Epithelial cell of proximal tubule (primary cell): ENCODE data around the gene PPP1R1B. TPM values are rescaled to one million over a fixed set of nuclear protein-coding genes. Genes with fewer than 3 reads are reported as not detected.
A peak's percentile ranks its signal among the peaks of the same experiment; 100 is the strongest.

Source experiments
- DNase-seq: peaks from one replicate; pipeline ENCODE4 v3.0.0-alpha.2; 2011; ENCODE audit warnings: low read depth
- H3K4me3 ChIP-seq: 2 replicates; pipeline ENCODE4 v1.5.1; 2011; ENCODE audit warnings: low read depth, mild to moderate bottlenecking, low read length
- CTCF ChIP-seq: conservative IDR thresholded peaks from 2 replicates; pipeline ENCODE4 v1.5.1; 2012; ENCODE audit warnings: low read depth, mild to moderate bottlenecking, low read length
- total RNA-seq: library from RNA; depleted of rRNA; stranded (reverse); fragments of >200 nt; gene quantifications from 2 replicates; pipeline ENCODE4 v1.2.3, GENCODE V29; 2015

PPP1R1B gene
- total RNA-seq, 1 donor from 2014 or later: not detected

GRCh38 chr17:39653662-39654331 lies 27.0 kb downstream of the PPP1R1B start:
- no peak overlapping the region for H3K4me3 ChIP-seq
- no peak for DNase-seq
- TF ChIP-seq CTCF: peak; percentile 96

GRCh38 chr17:39655105-39655504 lies 28.4 kb downstream of the PPP1R1B start:
- no peak for DNase-seq
- H3K4me3 ChIP-seq: no peak overlapping the region
- no peak for TF ChIP-seq CTCF

GRCh38 chr17:39658346-39658745 lies 31.6 kb downstream of the PPP1R1B start:
- TF ChIP-seq CTCF: no peak
- H3K4me3 ChIP-seq: no peak overlapping the region
- no peak for DNase-seq

GRCh38 chr17:39658760-39659159 lies 32.0 kb downstream of the PPP1R1B start:
- TF ChIP-seq CTCF: no peak
- no peak overlapping the region for H3K4me3 ChIP-seq

GRCh38 chr17:39659279-39660010 lies 32.7 kb downstream of the PPP1R1B start:
- TF ChIP-seq CTCF: no peak
- no peak for DNase-seq
- no peak overlapping the region for H3K4me3 ChIP-seq

More at GRCh38 chr17:39658760-39659159, 32.0 kb downstream of the PPP1R1B start:
- DNase-seq: no peak

GRCh38 chr17:39660011-39660360 lies 33.2 kb downstream of the PPP1R1B start:
- H3K4me3 ChIP-seq: no peak overlapping the region
- DNase-seq: no peak
- no peak for TF ChIP-seq CTCF
